Measurements from ENCODE around the gene PROKR1.
A peak's percentile ranks its signal among the peaks of the same experiment; 100 is the strongest.
"Not testable (repeated sequence)": the region's sequence is repeated elsewhere in the genome, so short reads cannot be mapped to it uniquely, and the experiment has no call there.

Gene PROKR1

GRCh38 chr2:68659081-68659480 is 15.7 kb downstream of the PROKR1 start:
- no peak for DNase-seq

GRCh38 chr2:68660658-68661057 is 17.3 kb downstream of the PROKR1 start:
- no peak for DNase-seq

- DNase-seq = no peak
These were observed 19.1 kb downstream of the PROKR1 start for GRCh38 chr2:68662466-68662865.

GRCh38 chr2:68663371-68664156 is 20.2 kb downstream of the PROKR1 start:
- no peak for DNase-seq

GRCh38 chr2:68667371-68667770 is 24.0 kb downstream of the PROKR1 start:
- DNase-seq = no peak

- DNase-seq = no peak
These were observed 26.3 kb downstream of the PROKR1 start for GRCh38 chr2:68669651-68670050.

- no peak for DNase-seq
These were observed 28.6 kb downstream of the PROKR1 start for GRCh38 chr2:68671961-68672360.

- no peak for DNase-seq
These were observed 30.3 kb downstream of the PROKR1 start for GRCh38 chr2:68673631-68674030.

- DNase-seq = no peak
These were observed 32.1 kb downstream of the PROKR1 start for GRCh38 chr2:68675470-68675869.

- DNase-seq = not testable (repeated sequence)
These were observed 34.5 kb downstream of the PROKR1 start for GRCh38 chr2:68677837-68678236.

GRCh38 chr2:68679166-68679916 is 36.0 kb downstream of the PROKR1 start:
- DNase-seq = peak in 2 of 6 experiments; percentile 1 to 32

GRCh38 chr2:68679917-68680267 is 36.5 kb downstream of the PROKR1 start:
- not testable (repeated sequence) for DNase-seq

GRCh38 chr2:68684197-68684596 is 40.8 kb downstream of the PROKR1 start:
- no peak for DNase-seq

GRCh38 chr2:68686178-68686577 is 42.8 kb downstream of the PROKR1 start:
- no peak for DNase-seq

- DNase-seq = no peak
These were observed 43.6 kb downstream of the PROKR1 start for GRCh38 chr2:68687018-68687417.

- no peak for DNase-seq
These were observed 46.5 kb downstream of the PROKR1 start for GRCh38 chr2:68689553-68690537.

- no peak for DNase-seq
These were observed 47.5 kb downstream of the PROKR1 start for GRCh38 chr2:68690851-68691250.

- DNase-seq = no peak
These were observed 49.1 kb downstream of the PROKR1 start for GRCh38 chr2:68692511-68692910.

- no peak for DNase-seq
These were observed 50.6 kb downstream of the PROKR1 start for GRCh38 chr2:68693951-68694350.

- no peak for DNase-seq
These were observed 52.6 kb downstream of the PROKR1 start for GRCh38 chr2:68695971-68696370.

GRCh38 chr2:68696554-68696953 is 53.2 kb downstream of the PROKR1 start:
- DNase-seq = no peak

- DNase-seq = no peak
These were observed 55.4 kb downstream of the PROKR1 start for GRCh38 chr2:68698567-68699377.

Measured in stimulated activated naive CD4-positive, alpha-beta T cell (primary cell).